GM18502 (cell line): ENCODE measurements around the gene UNCX.
"Not testable (repeated sequence)": the region's sequence is repeated elsewhere in the genome, so short reads cannot be mapped to it uniquely, and the experiment has no call there.

Experiments
- ATAC-seq: cut with Tn5 transposase; IDR thresholded peaks from one replicate; pipeline ENCODE4 v1.9.1; 2021; ENCODE audit warnings: mild to moderate bottlenecking; ENCODE audit not compliant: unreplicated experiment, poor library complexity

Gene UNCX

GRCh38 chr7:1271656-1272055 lies 39.0 kb downstream of the UNCX start:
- ATAC-seq = no peak

GRCh38 chr7:1272136-1272535 lies 39.5 kb downstream of the UNCX start:
- ATAC-seq = not testable (repeated sequence)

- ATAC-seq = no peak
Observed at GRCh38 chr7:1274121-1274875, 41.6 kb downstream of the UNCX start.

- no peak for ATAC-seq
Observed at GRCh38 chr7:1274876-1275375, 42.3 kb downstream of the UNCX start.

- ATAC-seq = no peak
Observed at GRCh38 chr7:1275451-1276381, 43.0 kb downstream of the UNCX start.

- ATAC-seq = no peak
Observed at GRCh38 chr7:1276626-1277175, 44.0 kb downstream of the UNCX start.

GRCh38 chr7:1278543-1278942 lies 45.9 kb downstream of the UNCX start:
- no peak for ATAC-seq

GRCh38 chr7:1279041-1279440 lies 46.4 kb downstream of the UNCX start:
- no peak for ATAC-seq

- ATAC-seq = not testable (repeated sequence)
Observed at GRCh38 chr7:1279895-1280294, 47.2 kb downstream of the UNCX start.

- no peak for ATAC-seq
Observed at GRCh38 chr7:1281068-1281467, 48.4 kb downstream of the UNCX start.

GRCh38 chr7:1282679-1283078 lies 50.0 kb downstream of the UNCX start:
- ATAC-seq = no peak

- no peak for ATAC-seq
Observed at GRCh38 chr7:1283337-1283736, 50.7 kb downstream of the UNCX start.

GRCh38 chr7:1283941-1284742 lies 51.5 kb downstream of the UNCX start:
- no peak for ATAC-seq

GRCh38 chr7:1284743-1285458 lies 52.2 kb downstream of the UNCX start:
- ATAC-seq = no peak

- no peak for ATAC-seq
Observed at GRCh38 chr7:1285556-1286301, 53.1 kb downstream of the UNCX start.
